ENCODE results near the gene ADCY2. TPM values are rescaled to one million over a fixed set of nuclear protein-coding genes. Genes with fewer than 3 reads are reported as not detected.

The ADCY2 gene
- total RNA-seq, 2 experiments from 2014 or later: not detected

DNA sequence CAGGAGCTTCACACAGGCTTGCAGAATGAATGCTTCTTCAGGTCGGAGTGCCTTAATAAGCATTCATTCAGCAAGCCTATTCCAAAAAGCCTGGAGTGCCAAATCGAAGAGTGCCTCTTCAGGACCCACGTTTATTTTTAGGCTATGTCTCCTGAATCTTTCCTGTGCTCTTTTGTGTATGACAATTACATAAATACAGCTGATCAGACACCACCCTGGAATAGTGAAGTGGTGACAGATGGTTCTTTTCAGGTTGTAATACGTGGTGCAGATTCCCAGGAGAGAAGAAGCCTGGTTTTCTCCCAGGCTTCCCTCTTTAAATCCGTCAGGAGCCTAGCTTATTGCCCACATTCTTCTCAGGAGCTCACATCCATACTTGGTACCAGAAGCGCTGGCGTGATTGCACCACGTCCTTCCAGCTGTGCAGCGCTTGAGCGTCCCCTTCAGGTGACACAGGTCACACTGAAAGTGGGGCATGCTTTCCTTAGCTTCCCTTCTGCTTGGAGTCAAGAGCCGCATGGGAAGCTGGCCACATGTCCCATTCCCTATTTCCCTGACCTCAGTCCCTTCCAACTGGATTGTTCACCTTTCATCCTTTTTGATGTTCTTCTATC lies 123.1 kb downstream of the ADCY2 start:
- ChIA-PET CTCF (ENCODE audit: unreplicated experiment) (interaction anchor here (1.1 kb wide), 1 partner anchor 9 kb away, joined by 3 read pairs; no protein-coding TSS in a partner anchor), POLR2A (no interaction called here)
- Histone ChIP-seq H3K4me3 (ENCODE audit: low read depth, low read length, poor library complexity, severe bottlenecking) (no peak overlapping the region), H3K9me2 (ENCODE audit: insufficient read depth, low read length) (no peaks in the 10 kb centered on the region), H3K79me2 (ENCODE audit: insufficient read depth, low read depth, low read length) (no peaks in the 10 kb centered on the region), H3K4me1 (ENCODE audit: insufficient read depth, low read length, poor library complexity, severe bottlenecking) (no peaks in the 10 kb centered on the region), H3K4me2 (ENCODE audit: low read length) (no peak overlapping the region), H2AFZ (ENCODE audit: low read length) (no peak overlapping the region), H3K27ac (ENCODE audit: low read depth, low read length, poor library complexity, severe bottlenecking) (no peak overlapping the region), H3K9me3 (ENCODE audit: low read length) (no peaks in the 10 kb centered on the region), H4K20me1 (ENCODE audit: insufficient read depth, low read length) (no peaks in the 10 kb centered on the region), H3K36me3 (ENCODE audit: insufficient read depth, low read length) (no peaks in the 10 kb centered on the region)
- DNase-seq (ENCODE audit: low spot score): no peak
- intact Hi-C loops (cut with micrococcal nuclease; ENCODE audit: unreplicated experiment): no loop called here
- TF ChIP-seq, protein P1, sequence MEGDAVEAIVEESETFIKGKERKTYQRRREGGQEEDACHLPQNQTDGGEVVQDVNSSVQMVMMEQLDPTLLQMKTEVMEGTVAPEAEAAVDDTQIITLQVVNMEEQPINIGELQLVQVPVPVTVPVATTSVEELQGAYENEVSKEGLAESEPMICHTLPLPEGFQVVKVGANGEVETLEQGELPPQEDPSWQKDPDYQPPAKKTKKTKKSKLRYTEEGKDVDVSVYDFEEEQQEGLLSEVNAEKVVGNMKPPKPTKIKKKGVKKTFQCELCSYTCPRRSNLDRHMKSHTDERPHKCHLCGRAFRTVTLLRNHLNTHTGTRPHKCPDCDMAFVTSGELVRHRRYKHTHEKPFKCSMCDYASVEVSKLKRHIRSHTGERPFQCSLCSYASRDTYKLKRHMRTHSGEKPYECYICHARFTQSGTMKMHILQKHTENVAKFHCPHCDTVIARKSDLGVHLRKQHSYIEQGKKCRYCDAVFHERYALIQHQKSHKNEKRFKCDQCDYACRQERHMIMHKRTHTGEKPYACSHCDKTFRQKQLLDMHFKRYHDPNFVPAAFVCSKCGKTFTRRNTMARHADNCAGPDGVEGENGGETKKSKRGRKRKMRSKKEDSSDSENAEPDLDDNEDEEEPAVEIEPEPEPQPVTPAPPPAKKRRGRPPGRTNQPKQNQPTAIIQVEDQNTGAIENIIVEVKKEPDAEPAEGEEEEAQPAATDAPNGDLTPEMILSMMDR (conservative IDR thresholded peaks at IDR 0.05; ENCODE audit: low read length): no peak
- no peak for TF ChIP-seq EZH2phosphoT487 (IDR thresholded peaks at IDR 0.05; ENCODE audit: borderline replicate concordance, low read depth, low read length)
- BruUV-seq (replicated peaks): no TSS peak

DNA sequence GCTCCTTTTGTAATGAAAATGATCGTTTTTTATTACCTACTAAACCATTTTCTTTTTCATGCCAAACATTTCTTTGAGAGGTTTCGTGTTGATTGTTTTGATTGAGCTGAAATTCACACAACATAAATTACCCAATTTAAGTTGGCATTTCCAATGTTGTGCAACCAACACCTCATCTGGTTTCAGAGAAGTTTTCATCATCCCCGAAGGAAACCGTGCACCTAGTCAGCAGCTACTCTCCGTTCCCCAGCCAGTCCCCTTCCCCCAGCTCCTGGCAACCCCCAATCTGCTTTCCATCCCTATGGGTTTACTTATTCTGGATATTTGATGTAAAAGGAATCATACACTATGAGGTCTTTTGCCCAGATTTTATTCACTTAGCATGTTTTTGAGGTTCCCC lies 123.6 kb downstream of the ADCY2 start:
- Histone ChIP-seq H3K4me1 (ENCODE audit: insufficient read depth, low read length, poor library complexity, severe bottlenecking) (no peaks in the 10 kb centered on the region), H3K79me2 (ENCODE audit: insufficient read depth, low read depth, low read length) (no peaks in the 10 kb centered on the region), H3K4me3 (ENCODE audit: low read depth, low read length, poor library complexity, severe bottlenecking) (no peak overlapping the region), H2AFZ (ENCODE audit: low read length) (no peak overlapping the region), H4K20me1 (ENCODE audit: insufficient read depth, low read length) (no peaks in the 10 kb centered on the region), H3K9me3 (ENCODE audit: low read length) (no peaks in the 10 kb centered on the region), H3K27ac (ENCODE audit: low read depth, low read length, poor library complexity, severe bottlenecking) (no peak overlapping the region), H3K9me2 (ENCODE audit: insufficient read depth, low read length) (no peaks in the 10 kb centered on the region), H3K4me2 (ENCODE audit: low read length) (no peak overlapping the region), H3K36me3 (ENCODE audit: insufficient read depth, low read length) (no peaks in the 10 kb centered on the region)
- intact Hi-C loops (cut with micrococcal nuclease; ENCODE audit: unreplicated experiment): no loop called here
- no peak for DNase-seq (ENCODE audit: low spot score)
- ChIA-PET POLR2A (no interaction called here), CTCF (ENCODE audit: unreplicated experiment) (interaction anchor here (1.1 kb wide), 1 partner anchor 10 kb away, joined by 3 read pairs; no protein-coding TSS in a partner anchor)
- TF ChIP-seq, protein P1 (conservative IDR thresholded peaks at IDR 0.05; ENCODE audit: low read length): no peak
- no peak for TF ChIP-seq EZH2phosphoT487 (IDR thresholded peaks at IDR 0.05; ENCODE audit: borderline replicate concordance, low read depth, low read length)
- no TSS peak for BruUV-seq (replicated peaks)

DNA sequence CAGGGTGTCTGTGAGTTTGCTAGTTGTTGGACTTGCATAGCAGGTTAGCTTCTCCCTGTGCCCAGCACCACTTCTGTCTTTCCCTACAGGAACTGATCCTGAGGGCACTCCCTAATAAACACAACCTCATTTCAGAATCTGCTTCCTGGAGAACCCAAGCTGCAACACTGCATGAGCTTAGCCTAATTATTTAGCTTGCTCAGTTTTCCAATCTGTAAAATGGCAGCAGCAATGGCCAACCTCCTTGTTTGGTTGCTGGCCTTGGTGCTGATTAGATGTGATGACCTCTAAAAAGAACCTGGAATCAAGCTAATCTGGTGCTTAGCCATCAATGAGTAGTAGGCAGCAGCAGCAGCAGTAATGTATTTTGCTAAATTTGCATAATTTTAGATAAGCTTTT lies 133.9 kb downstream of the ADCY2 start:
- ChIA-PET POLR2A (no interaction called here), CTCF (ENCODE audit: unreplicated experiment) (no interaction called here)
- TF ChIP-seq EZH2phosphoT487 (IDR thresholded peaks at IDR 0.05; ENCODE audit: borderline replicate concordance, low read depth, low read length): no peak
- TF ChIP-seq, protein P1 (conservative IDR thresholded peaks at IDR 0.05; ENCODE audit: low read length): no peak
- Histone ChIP-seq H2AFZ (ENCODE audit: low read length) (no peak overlapping the region), H3K4me1 (ENCODE audit: insufficient read depth, low read length, poor library complexity, severe bottlenecking) (no peaks in the 10 kb centered on the region), H3K36me3 (ENCODE audit: insufficient read depth, low read length) (no peaks in the 10 kb centered on the region), H3K27ac (ENCODE audit: low read depth, low read length, poor library complexity, severe bottlenecking) (no peak overlapping the region), H3K4me3 (ENCODE audit: low read depth, low read length, poor library complexity, severe bottlenecking) (no peak overlapping the region), H3K9me3 (ENCODE audit: low read length) (no peaks in the 10 kb centered on the region), H3K4me2 (ENCODE audit: low read length) (no peak overlapping the region), H3K79me2 (ENCODE audit: insufficient read depth, low read depth, low read length) (no peaks in the 10 kb centered on the region), H3K9me2 (ENCODE audit: insufficient read depth, low read length) (no peaks in the 10 kb centered on the region), H4K20me1 (ENCODE audit: insufficient read depth, low read length) (no peaks in the 10 kb centered on the region)
- intact Hi-C loops (cut with micrococcal nuclease; ENCODE audit: unreplicated experiment): no loop called here
- no peak for DNase-seq (ENCODE audit: low spot score)
- BruUV-seq (replicated peaks): no TSS peak

Measured in OCI-LY7 (cell line).